GM12878 (cell line): ENCODE data around the gene ZNF483. TPM values are rescaled to one million over a fixed set of nuclear protein-coding genes. Genes with fewer than 3 reads are reported as not detected.

Experiments used
- ATAC-seq: fragments of 200-7000 bp; cut with Tn5 transposase; 3 replicates; pipeline ENCODE4 v1.9.1; 2020; ENCODE audit warnings: mild to moderate bottlenecking, moderate library complexity
- BruUV-seq: library from RNA; stranded (reverse); fragments of 400-500 nt; replicated peaks from 2 replicates; lab custom pipeline; 2021; lab: Mats Ljungman, UMichigan
- CTCF ChIA-PET: fragments of 300-600 bp; sonication (Branson Sonifier 250); formaldehyde crosslinking; extraction: SDS; loops from one replicate; lab custom pipeline; 2021; ENCODE audit warnings: inconsistent platforms; lab: Yijun Ruan, JAX
- POLR2A ChIA-PET: fragments of 350-600 bp; formaldehyde crosslinking; extraction: SDS; loops from one replicate; lab custom pipeline; 2021; ENCODE audit warnings: inconsistent platforms; lab: Charles Lee
- RAD21 ChIA-PET: fragments of 300-600 bp; sonication (Branson Sonifier 250); formaldehyde crosslinking; loops from one replicate; lab custom pipeline; 2023; ENCODE audit warnings: antibody characterized with exemption; ENCODE audit not compliant: unreplicated experiment; lab: Charles Lee
- SMC1A ChIA-PET: fragments of 300-600 bp; sonication (Branson Sonifier 250); formaldehyde crosslinking; loops from one replicate; lab custom pipeline; 2023; ENCODE audit not compliant: unreplicated experiment, uncharacterized antibody; lab: Charles Lee
- DNase-seq: peaks from one replicate; pipeline ENCODE4 v3.0.0-alpha.2; 2011; ENCODE audit warnings: low read depth, low spot score
- FAIRE-seq: peaks from 3 replicates; lab custom pipeline; 2011; peaks lifted over from hg19 to GRCh38; lab: Jason Lieb, UNC
- H2AFZ ChIP-seq: 2 replicates; pipeline ENCODE4 v1.6.0; 2011; ENCODE audit warnings: low read depth, low read length, control low read depth; ENCODE audit not compliant: control insufficient read depth
- H3K27ac ChIP-seq: 2 replicates; pipeline ENCODE4 v1.5.1; 2011; ENCODE audit warnings: control low read depth; ENCODE audit not compliant: control insufficient read depth, insufficient read depth
- H3K27me3 ChIP-seq, 2 experiments: replicated peaks in 1 of 2; 2 replicates each; pipeline versions ENCODE4 v1.6.0 to v1.6.1; 2011; ENCODE audit warnings: low read length in 1 of 2; ENCODE audit not compliant: control insufficient read depth in 2 of 2, insufficient read depth in 2 of 2
- H3K36me3 ChIP-seq, 2 experiments: 2 replicates each; pipeline ENCODE4 v1.5.1; 2011; ENCODE audit warnings: low read length in 1 of 2; ENCODE audit not compliant: control insufficient read depth in 2 of 2, insufficient read depth in 2 of 2
- H3K4me1 ChIP-seq: 2 replicates; pipeline ENCODE4 v1.6.1; 2011; ENCODE audit warnings: mild to moderate bottlenecking, low read length, moderate library complexity, mixed read lengths; ENCODE audit not compliant: control insufficient read depth, insufficient read depth
- H3K4me2 ChIP-seq: 2 replicates; pipeline ENCODE4 v1.6.0; 2011; ENCODE audit warnings: control low read depth; ENCODE audit not compliant: control insufficient read depth, insufficient read depth
- H3K4me3 ChIP-seq: fragments of 200-600 bp; sonication (generic); 2 replicates; pipeline ENCODE4 v1.5.1; 2016
- H3K79me2 ChIP-seq: 2 replicates; pipeline ENCODE4 v1.6.0; 2011; ENCODE audit warnings: low read length; ENCODE audit not compliant: control insufficient read depth, insufficient read depth
- H3K9ac ChIP-seq: 2 replicates; pipeline ENCODE4 v1.8.0; 2011; ENCODE audit warnings: low read length, control low read depth, mixed read lengths; ENCODE audit not compliant: control insufficient read depth, insufficient read depth
- H3K9me3 ChIP-seq: replicated peaks from 3 replicates; pipeline ENCODE4 v1.5.1; 2011; ENCODE audit warnings: mild to moderate bottlenecking, low read length; ENCODE audit not compliant: control insufficient read depth, insufficient read depth
- H4K20me1 ChIP-seq: 2 replicates; pipeline ENCODE4 v1.6.0; 2011; ENCODE audit not compliant: control insufficient read depth, insufficient read depth
- MXI1 ChIP-seq: fragments of 150-350 bp; IDR thresholded peaks from 2 replicates; pipeline ENCODE4 v1.6.1; 2011; ENCODE audit warnings: low read depth, mild to moderate bottlenecking, inconsistent platforms, low read length, improper control_type of control experiment
- POU2F2 ChIP-seq: IDR thresholded peaks from 3 replicates; pipeline ENCODE4 v1.6.1; 2011; ENCODE audit warnings: low read depth, mild to moderate bottlenecking, low read length, borderline replicate concordance
- RB1 ChIP-seq: fragments of 450-650 bp; formaldehyde crosslinking; IDR thresholded peaks from 2 replicates; pipeline ENCODE4 v1.6.1; 2017; ENCODE audit warnings: mild to moderate bottlenecking, borderline replicate concordance
- SUZ12 ChIP-seq: fragments of 200-600 bp; sonication (generic); IDR thresholded peaks from one replicate; pipeline ENCODE4 v1.6.1; 2018; ENCODE audit warnings: antibody characterized with exemption, mild to moderate bottlenecking; ENCODE audit not compliant: unreplicated experiment
- whole genome bisulfite sequencing: methylation state at CpG from one replicate; pipeline ENCODE4 v1.1.6; 2016; ENCODE audit warnings: low lambda C conversion rate; ENCODE audit not compliant: insufficient replicate concordance, insufficient coverage; ENCODE audit errors: missing lambda C conversion rate; 5-methylcytosine and 5-hydroxymethylcytosine counted together
- in situ Hi-C: fragments of 300-500 bp; cut with MboI; formaldehyde crosslinking; loops from 9 replicates; pipeline ENCODE4 v1.14.3; 2018; ENCODE audit warnings: mixed read lengths
- intact Hi-C: fragments of 100-400 bp; cut with micrococcal nuclease; formaldehyde crosslinking; loops from one replicate; pipeline ENCODE4 v1.14.2; 2022; ENCODE audit not compliant: unreplicated experiment
- polyA plus RNA-seq, 11 experiments: library from polyadenylated mRNA; depleted of rRNA in 4 of 11; unstranded in 6 of 11; stranded (reverse) in 5 of 11; fragments of >200 nt; fragmentation: Nextera tagmentation in 4 of 11; fragmentation: Illumina TruSeq in 1 of 11; extraction: Ambion mirVana in 4 of 11; extraction: Trizol in 1 of 11; gene quantifications; 1 replicate in 1 of 11; 2 replicates in 10 of 11; pipeline versions ENCODE4 v1.2.1 to v1.2.3, GENCODE V29; 2011 to 2016; ENCODE audit warnings: inconsistent platforms in 2 of 11, missing spikeins in 2 of 11, low read depth in 1 of 11
- total RNA-seq, 4 experiments: library from RNA; depleted of rRNA in 3 of 4; stranded (reverse); fragments of >200 nt in 3 of 4; fragmentation: Illumina TruSeq in 1 of 4; extraction: Trizol in 1 of 4; gene quantifications; 2 replicates each; pipeline versions ENCODE4 v1.2.1 to v1.2.3, GENCODE V29; 2013 to 2021
- TF ChIP-seq, protein P1 (sequence below): fragments of 450-650 bp; IDR thresholded peaks from 2 replicates; pipeline ENCODE4 v1.6.1; 2017; ENCODE audit warnings: mild to moderate bottlenecking

ZNF483 gene
- total and polyA plus RNA-seq, 10 of the 15 experiments (the other 5 are each of a cell fraction or from before 2014, with no cell fraction given): 0.03 to 0.76 (median 0.26) TPM; not detected in 1

DNA sequence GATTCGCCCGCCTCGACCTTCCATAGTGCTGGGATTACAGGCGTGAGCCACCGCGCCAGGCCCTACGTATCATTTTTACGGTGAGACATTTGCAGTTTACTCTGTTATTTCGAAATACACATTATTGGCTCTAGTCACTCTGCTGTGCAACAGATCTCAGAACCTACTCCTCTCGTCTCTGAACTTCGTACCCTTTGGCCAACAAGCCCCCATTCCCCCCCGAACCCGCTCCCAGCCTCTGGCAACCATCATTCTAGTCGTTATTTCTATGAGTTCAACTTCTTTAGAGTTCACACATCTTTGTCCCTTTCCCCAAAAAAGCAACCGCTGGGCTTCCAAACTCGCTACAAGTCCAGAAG is 73.7 kb downstream of the ZNF483 start:
- Histone ChIP-seq H3K27me3 (peaks cover 0 to 4% of the 10 kb centered on the region in 2 experiments; a peak in 2 of 4 replicates), H3K79me2 (no peaks in the 10 kb centered on the region), H4K20me1 (no peaks in the 10 kb centered on the region; the same call in 1 of the 2 replicates), H2AFZ (peak overlapping the region; percentile 60), H3K9me3 (no peaks in the 10 kb centered on the region), H3K36me3 (no peaks in the 10 kb centered on the region), H3K27ac (no peak overlapping the region), H3K4me1 (no peaks in the 10 kb centered on the region), H3K9ac (peak overlapping the region; percentile 29; the same call in 1 of the 2 replicates), H3K4me2 (peak overlapping the region; percentile 93), H3K4me3 (peak overlapping the region; percentile 78)
- ATAC-seq (peak; percentile 21; the same call in 2 of the 3 replicates), FAIRE-seq (no peak), DNase-seq (no peak)
- intact Hi-C loops: no loop called here
- no TSS peak for BruUV-seq
- POLR2A ChIA-PET: interaction anchor here (0.9 to 1.4 kb wide), 2 partner anchors 139 to 144 kb away, joined by 3 read pairs; no protein-coding TSS in a partner anchor
- RAD21 ChIA-PET: interaction anchor here (0.9 to 2.5 kb wide), 3 partner anchors 23 to 476 kb away, joined by 5 to 13 read pairs (median 7); no protein-coding TSS in a partner anchor
- SMC1A ChIA-PET: interaction anchor here (0.7 to 1.3 kb wide), 7 partner anchors 13 to 474 kb away, joined by 3 to 7 read pairs (median 3); partner anchors contain the start of gene DNAJC25
- TF ChIP-seq, protein P1, sequence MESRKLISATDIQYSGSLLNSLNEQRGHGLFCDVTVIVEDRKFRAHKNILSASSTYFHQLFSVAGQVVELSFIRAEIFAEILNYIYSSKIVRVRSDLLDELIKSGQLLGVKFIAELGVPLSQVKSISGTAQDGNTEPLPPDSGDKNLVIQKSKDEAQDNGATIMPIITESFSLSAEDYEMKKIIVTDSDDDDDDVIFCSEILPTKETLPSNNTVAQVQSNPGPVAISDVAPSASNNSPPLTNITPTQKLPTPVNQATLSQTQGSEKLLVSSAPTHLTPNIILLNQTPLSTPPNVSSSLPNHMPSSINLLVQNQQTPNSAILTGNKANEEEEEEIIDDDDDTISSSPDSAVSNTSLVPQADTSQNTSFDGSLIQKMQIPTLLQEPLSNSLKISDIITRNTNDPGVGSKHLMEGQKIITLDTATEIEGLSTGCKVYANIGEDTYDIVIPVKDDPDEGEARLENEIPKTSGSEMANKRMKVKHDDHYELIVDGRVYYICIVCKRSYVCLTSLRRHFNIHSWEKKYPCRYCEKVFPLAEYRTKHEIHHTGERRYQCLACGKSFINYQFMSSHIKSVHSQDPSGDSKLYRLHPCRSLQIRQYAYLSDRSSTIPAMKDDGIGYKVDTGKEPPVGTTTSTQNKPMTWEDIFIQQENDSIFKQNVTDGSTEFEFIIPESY: no peak
- no peak for TF ChIP-seq MXI1
- TF ChIP-seq SUZ12: no peak
- no peak for TF ChIP-seq RB1
- no peak for TF ChIP-seq POU2F2
- 13% methylated on average over 16 of the region's 16 CpGs for WGBS
- in situ Hi-C loops: no loop called here
- CTCF ChIA-PET: interaction anchor here (0.8 to 3.5 kb wide), 14 partner anchors 14 to 476 kb away, joined by 3 to 28 read pairs (median 4); no protein-coding TSS in a partner anchor
